ENCODE results near the gene GMDS. TPM values are rescaled to one million over a fixed set of nuclear protein-coding genes. Genes with fewer than 3 reads are reported as not detected.

The GMDS gene
- total and polyA plus RNA-seq, 2 experiments from 2014 or later = 3.0 to 12.6 TPM

DNA sequence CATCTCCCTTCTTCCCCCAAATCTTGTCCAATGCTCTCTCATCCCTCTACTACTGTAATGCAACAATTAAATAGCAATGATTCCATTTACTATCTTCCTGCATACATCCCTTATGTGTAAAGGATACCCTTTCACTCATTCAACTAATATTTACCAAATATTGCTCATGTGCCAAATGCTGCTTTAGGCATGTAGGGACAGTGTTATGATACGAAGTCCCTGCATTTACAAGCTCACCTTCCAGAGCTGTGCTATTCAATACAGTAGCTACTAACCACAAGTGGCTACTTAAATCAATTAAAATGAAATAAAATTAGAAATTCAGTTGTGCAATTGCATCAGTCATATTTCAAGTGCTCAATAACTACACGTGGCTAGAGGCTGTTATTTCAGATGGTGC, 41.1 kb downstream of the GMDS start:
- Histone ChIP-seq H2AFZ (no peak overlapping the region), H3K36me3 (ENCODE audit: low read depth) (no peaks in the 10 kb centered on the region), H3K27me3 (replicated peaks; ENCODE audit: insufficient read depth) (no peaks in the 10 kb centered on the region), H3K9me2 (ENCODE audit: insufficient read depth) (no peaks in the 10 kb centered on the region), H3F3A (ENCODE audit: insufficient read depth) (no peaks in the 10 kb centered on the region), H3K4me1 (ENCODE audit: insufficient read depth) (no peaks in the 10 kb centered on the region), H4K20me1 (ENCODE audit: insufficient read depth) (no peaks in the 10 kb centered on the region), H3K9me3 (ENCODE audit: low read depth) (no peaks in the 10 kb centered on the region), H3K79me2 (ENCODE audit: insufficient read depth) (no peaks in the 10 kb centered on the region), H3K4me2 (ENCODE audit: unreplicated experiment) (no peak overlapping the region), H3K4me3 (no peak overlapping the region), H3K9ac (no peak overlapping the region), H3K27ac (no peak overlapping the region)
- in situ Hi-C loops (cut with MboI) = no loop called here
- TF ChIP-seq EZH2phosphoT487 (IDR thresholded peaks at IDR 0.05; ENCODE audit: insufficient read depth, low read depth) (no peak), EZH2 (IDR thresholded peaks at IDR 0.05; ENCODE audit: insufficient read depth, poor library complexity, severe bottlenecking) (no peak)
- DNase-seq = no peak
- WGBS, 2 experiments (ENCODE audit: low coverage in 1 of 2, low lambda C conversion rate in 2 of 2, missing lambda C conversion rate in 2 of 2) = 91 to 95% methylated on average over 2 of the region's 2 CpGs

DNA sequence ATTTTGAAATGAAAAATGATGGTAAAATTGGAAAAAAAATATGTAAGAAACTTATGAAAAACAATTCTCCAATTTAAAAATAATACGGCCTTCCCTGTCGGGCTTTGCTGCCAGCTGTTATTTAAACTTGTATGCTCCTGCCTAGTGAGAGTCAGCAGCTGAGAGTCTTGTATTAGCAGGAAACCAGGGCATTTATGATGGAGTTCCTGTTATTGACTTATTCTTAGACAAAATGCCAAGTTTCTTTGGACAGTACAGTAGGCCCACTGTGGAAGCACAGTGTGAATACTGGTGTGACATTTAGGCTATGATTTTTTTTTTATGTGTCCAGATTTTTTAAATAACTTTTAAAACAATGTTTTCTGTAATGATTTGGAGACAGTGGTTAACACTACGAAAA, 42.1 kb downstream of the GMDS start:
- H4K20me1 ChIP-seq (ENCODE audit: insufficient read depth) = no peaks in the 10 kb centered on the region
- 61 to 79% methylated on average over 3 of the region's 3 CpGs for WGBS, 2 experiments (ENCODE audit: low coverage in 1 of 2, low lambda C conversion rate in 2 of 2, missing lambda C conversion rate in 2 of 2)
- no peak overlapping the region for H3K9ac ChIP-seq
- DNase-seq = no peak
- H3K36me3 ChIP-seq (ENCODE audit: low read depth) = no peaks in the 10 kb centered on the region
- no peaks in the 10 kb centered on the region for H3K27me3 ChIP-seq (replicated peaks; ENCODE audit: insufficient read depth)
- H3K9me3 ChIP-seq (ENCODE audit: low read depth) = no peaks in the 10 kb centered on the region
- no peaks in the 10 kb centered on the region for H3K9me2 ChIP-seq (ENCODE audit: insufficient read depth)
- H2AFZ ChIP-seq = no peak overlapping the region
- in situ Hi-C loops (cut with MboI) = no loop called here
- H3F3A ChIP-seq (ENCODE audit: insufficient read depth) = no peaks in the 10 kb centered on the region
- H3K4me2 ChIP-seq (ENCODE audit: unreplicated experiment) = no peak overlapping the region
- no peaks in the 10 kb centered on the region for H3K79me2 ChIP-seq (ENCODE audit: insufficient read depth)
- no peaks in the 10 kb centered on the region for H3K4me1 ChIP-seq (ENCODE audit: insufficient read depth)
- TF ChIP-seq EZH2phosphoT487 (IDR thresholded peaks at IDR 0.05; ENCODE audit: insufficient read depth, low read depth) (no peak), EZH2 (IDR thresholded peaks at IDR 0.05; ENCODE audit: insufficient read depth, poor library complexity, severe bottlenecking) (no peak)
- H3K27ac ChIP-seq = no peak overlapping the region
- no peak overlapping the region for H3K4me3 ChIP-seq

DNA sequence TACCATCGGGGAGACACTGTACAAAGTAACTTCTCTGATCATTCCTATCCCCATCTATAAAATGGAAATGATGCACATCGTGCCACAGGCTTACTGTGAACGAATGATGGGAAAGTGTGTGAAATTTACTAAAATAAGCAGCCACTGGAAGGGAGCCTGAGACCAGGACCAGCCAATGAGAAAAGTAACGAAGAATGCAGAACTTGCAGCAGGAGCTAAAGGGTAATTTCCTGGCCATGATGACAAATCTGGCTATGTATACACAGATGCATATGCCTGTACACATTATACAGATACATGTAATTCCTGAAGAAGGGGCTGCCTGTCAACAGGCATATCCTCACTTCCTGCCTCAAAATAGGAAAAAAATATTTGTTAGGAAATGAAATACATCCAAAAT, 47.4 kb downstream of the GMDS start:
- no peaks in the 10 kb centered on the region for H3F3A ChIP-seq (ENCODE audit: insufficient read depth)
- no peak overlapping the region for H2AFZ ChIP-seq
- no peak overlapping the region for H3K9ac ChIP-seq
- no peak overlapping the region for H3K4me3 ChIP-seq
- H4K20me1 ChIP-seq (ENCODE audit: insufficient read depth) = no peaks in the 10 kb centered on the region
- WGBS, 2 experiments (ENCODE audit: low coverage in 1 of 2, low lambda C conversion rate in 2 of 2, missing lambda C conversion rate in 2 of 2) = 71 to 76% methylated on average over 4 of the region's 4 CpGs
- in situ Hi-C loops (cut with MboI) = no loop called here
- no peak overlapping the region for H3K27ac ChIP-seq
- no peaks in the 10 kb centered on the region for H3K27me3 ChIP-seq (replicated peaks; ENCODE audit: insufficient read depth)
- no peak overlapping the region for H3K4me2 ChIP-seq (ENCODE audit: unreplicated experiment)
- peaks cover 4% of the 10 kb centered on the region; the same call in 1 of the 2 replicates for H3K4me1 ChIP-seq (ENCODE audit: insufficient read depth)
- H3K79me2 ChIP-seq (ENCODE audit: insufficient read depth) = no peaks in the 10 kb centered on the region
- no peaks in the 10 kb centered on the region for H3K9me3 ChIP-seq (ENCODE audit: low read depth)
- H3K9me2 ChIP-seq (ENCODE audit: insufficient read depth) = no peaks in the 10 kb centered on the region
- H3K36me3 ChIP-seq (ENCODE audit: low read depth) = no peaks in the 10 kb centered on the region
- no peak for TF ChIP-seq EZH2phosphoT487 (IDR thresholded peaks at IDR 0.05; ENCODE audit: insufficient read depth, low read depth)
- no peak for TF ChIP-seq EZH2 (IDR thresholded peaks at IDR 0.05; ENCODE audit: insufficient read depth, poor library complexity, severe bottlenecking)
- DNase-seq = no peak

DNA sequence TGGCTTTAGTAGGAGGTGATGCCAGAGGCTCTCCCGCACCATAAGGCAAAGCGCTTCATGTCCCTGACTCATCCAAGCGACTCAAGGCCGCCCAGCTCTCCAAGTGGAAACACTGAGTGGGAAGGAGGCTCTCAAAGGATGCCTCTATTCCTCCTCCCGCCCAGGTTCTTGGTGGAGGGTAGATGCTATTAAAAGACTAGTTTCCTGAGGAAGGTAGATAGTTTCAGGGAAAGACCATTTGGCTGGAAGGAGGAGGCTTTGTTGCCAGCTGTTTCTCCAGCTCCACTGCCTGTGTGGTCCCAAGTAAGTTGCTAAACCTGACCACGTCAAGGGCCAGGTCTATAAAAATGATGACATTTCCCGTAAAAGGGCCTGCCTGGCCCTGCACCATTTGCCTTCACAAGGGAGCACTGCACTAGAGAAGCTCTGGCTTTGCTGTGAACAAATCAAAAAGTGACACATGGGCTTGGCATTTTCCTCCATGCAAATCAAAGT, 48.2 kb downstream of the GMDS start:
- H3K36me3 ChIP-seq (ENCODE audit: low read depth) = no peaks in the 10 kb centered on the region
- H3K27ac ChIP-seq = no peak overlapping the region
- no peaks in the 10 kb centered on the region for H3K79me2 ChIP-seq (ENCODE audit: insufficient read depth)
- peak; percentile 56 for DNase-seq
- H3K9ac ChIP-seq = no peak overlapping the region
- H3F3A ChIP-seq (ENCODE audit: insufficient read depth) = no peaks in the 10 kb centered on the region
- no peak overlapping the region for H3K4me3 ChIP-seq
- in situ Hi-C loops (cut with MboI) = no loop called here
- no peak overlapping the region for H2AFZ ChIP-seq
- no peak for TF ChIP-seq EZH2 (IDR thresholded peaks at IDR 0.05; ENCODE audit: insufficient read depth, poor library complexity, severe bottlenecking)
- TF ChIP-seq EZH2phosphoT487 (IDR thresholded peaks at IDR 0.05; ENCODE audit: insufficient read depth, low read depth) = no peak
- no peaks in the 10 kb centered on the region for H4K20me1 ChIP-seq (ENCODE audit: insufficient read depth)
- H3K4me2 ChIP-seq (ENCODE audit: unreplicated experiment) = no peak overlapping the region
- H3K9me2 ChIP-seq (ENCODE audit: insufficient read depth) = no peaks in the 10 kb centered on the region
- 79 to 82% methylated on average over 7 of the region's 7 CpGs for WGBS, 2 experiments (ENCODE audit: low coverage in 1 of 2, low lambda C conversion rate in 2 of 2, missing lambda C conversion rate in 2 of 2)
- H3K4me1 ChIP-seq (ENCODE audit: insufficient read depth) = peaks cover 4% of the 10 kb centered on the region; the same call in 1 of the 2 replicates
- no peaks in the 10 kb centered on the region for H3K9me3 ChIP-seq (ENCODE audit: low read depth)
- H3K27me3 ChIP-seq (replicated peaks; ENCODE audit: insufficient read depth) = no peaks in the 10 kb centered on the region
